Fibroblast of skin of right biceps (primary cell): ENCODE measurements around the gene LYSMD3.
A peak's percentile ranks its signal among the peaks of the same experiment; 100 is the strongest.

Source experiments
- DNase-seq: peaks from one replicate; pipeline ENCODE4 v3.0.0-alpha.2; 2013

Gene LYSMD3

GRCh38 chr5:90477621-90478215, 51.7 kb downstream of the LYSMD3 start:
- no peak for DNase-seq

GRCh38 chr5:90477073-90477472, 52.3 kb downstream of the LYSMD3 start:
- DNase-seq, result no peak

- DNase-seq, result no peak
Measured at GRCh38 chr5:90476391-90476790, 53.0 kb downstream of the LYSMD3 start.

GRCh38 chr5:90475436-90475980, 53.9 kb downstream of the LYSMD3 start:
- DNase-seq, result no peak

- DNase-seq, result peak; percentile 92
Measured at GRCh38 chr5:90474235-90475107, 54.9 kb downstream of the LYSMD3 start, which contains the start of the genes MBLAC2 and POLR3G. MBLAC2 (minus strand) TSS chr5:90474771; CDS start chr5:90474292, 479 bp downstream. POLR3G (plus strand) TSS chr5:90474864; CDS start chr5:90485568, 10,704 bp downstream.

- peak; percentile 5 for DNase-seq
Measured at GRCh38 chr5:90473396-90474234, 55.8 kb downstream of the LYSMD3 start.

- DNase-seq, result no peak
Measured at GRCh38 chr5:90472783-90473395, 56.5 kb downstream of the LYSMD3 start.
